ENCODE measurements around the gene FGF13. TPM values are rescaled to one million over a fixed set of nuclear protein-coding genes. Genes with fewer than 3 reads are reported as not detected.

FGF13 gene
- polyA plus RNA-seq, 1 donor (not counting 4 experiments of a cell fraction or from before 2014, with no cell fraction given), result not detected

GRCh38 chrX:138723301-138723700 lies 11.8 kb upstream of the FGF13 start:
- Histone ChIP-seq H3K79me2 (ENCODE audit: control insufficient read depth, insufficient read depth, low read length) (no peaks in the 10 kb centered on the region), H4K20me1 (ENCODE audit: control insufficient read depth, extremely low read depth, insufficient read depth, low read length) (no peaks in the 10 kb centered on the region), H3K4me1 (ENCODE audit: control insufficient read depth, extremely low read depth, insufficient read depth, low read length) (no peaks in the 10 kb centered on the region), H3K9me1 (ENCODE audit: control insufficient read depth, extremely low read depth, insufficient read depth, low read length) (no peaks in the 10 kb centered on the region), H3K9me3 (ENCODE audit: control insufficient read depth, low read depth, low read length) (no peaks in the 10 kb centered on the region), H3K27ac (ENCODE audit: control insufficient read depth, insufficient read depth, low read length) (no peak overlapping the region), H3K4me3 (ENCODE audit: control insufficient read depth in 2 of 3, extremely low read depth in 1 of 3, insufficient read depth in 2 of 3, low read depth in 1 of 3, low read length in 3 of 3) (no peak overlapping the region), H3K27me3 (ENCODE audit: control insufficient read depth, extremely low read depth, insufficient read depth, low read length) (no peaks in the 10 kb centered on the region), H2AFZ (ENCODE audit: control insufficient read depth, low read length) (no peak overlapping the region), H3K4me2 (ENCODE audit: control insufficient read depth, extremely low read depth, insufficient read depth, low read depth, low read length) (no peak overlapping the region), H3K36me3 (ENCODE audit: control insufficient read depth in 2 of 2, extremely low read depth in 1 of 2, insufficient read depth in 2 of 2, low read length in 2 of 2) (no peaks in the 10 kb centered on the region), H3K9ac (ENCODE audit: control insufficient read depth, extremely low read depth, insufficient read depth, low read length) (no peak overlapping the region)
- FAIRE-seq (no peak), DNase-seq (ENCODE audit: low read depth, low spot score) (no peak)
- dilution Hi-C loops (cut with MboI; ENCODE audit: extremely low pct_ligation_motif_present, low sequenced_read_pairs), result no loop called here
- TF ChIP-seq CTCF (optimal IDR thresholded peaks at IDR 0.05 in 1 of 3, IDR thresholded peaks at IDR 0.05 in 1 of 3, conservative IDR thresholded peaks at IDR 0.05 in 1 of 3; ENCODE audit: extremely low read depth in 1 of 3, insufficient read depth in 2 of 3, low read length in 3 of 3), result no peak
- no peak for TF ChIP-seq EZH2 (IDR thresholded peaks at IDR 0.05; ENCODE audit: low read length)

GRCh38 chrX:138719396-138719795 lies 7.9 kb upstream of the FGF13 start:
- Histone ChIP-seq H2AFZ (ENCODE audit: control insufficient read depth, low read length) (no peak overlapping the region), H3K4me3 (ENCODE audit: control insufficient read depth in 2 of 3, extremely low read depth in 1 of 3, insufficient read depth in 2 of 3, low read depth in 1 of 3, low read length in 3 of 3) (no peak overlapping the region), H3K9me3 (ENCODE audit: control insufficient read depth, low read depth, low read length) (no peaks in the 10 kb centered on the region), H4K20me1 (ENCODE audit: control insufficient read depth, extremely low read depth, insufficient read depth, low read length) (no peaks in the 10 kb centered on the region), H3K4me2 (ENCODE audit: control insufficient read depth, extremely low read depth, insufficient read depth, low read depth, low read length) (no peak overlapping the region), H3K4me1 (ENCODE audit: control insufficient read depth, extremely low read depth, insufficient read depth, low read length) (no peaks in the 10 kb centered on the region), H3K9me1 (ENCODE audit: control insufficient read depth, extremely low read depth, insufficient read depth, low read length) (no peaks in the 10 kb centered on the region), H3K79me2 (ENCODE audit: control insufficient read depth, insufficient read depth, low read length) (no peaks in the 10 kb centered on the region), H3K27ac (ENCODE audit: control insufficient read depth, insufficient read depth, low read length) (no peak overlapping the region), H3K36me3 (ENCODE audit: control insufficient read depth in 2 of 2, extremely low read depth in 1 of 2, insufficient read depth in 2 of 2, low read length in 2 of 2) (no peaks in the 10 kb centered on the region), H3K27me3 (ENCODE audit: control insufficient read depth, extremely low read depth, insufficient read depth, low read length) (no peaks in the 10 kb centered on the region), H3K9ac (ENCODE audit: control insufficient read depth, extremely low read depth, insufficient read depth, low read length) (no peak overlapping the region)
- FAIRE-seq (no peak), DNase-seq (ENCODE audit: low read depth, low spot score) (no peak)
- dilution Hi-C loops (cut with MboI; ENCODE audit: extremely low pct_ligation_motif_present, low sequenced_read_pairs), result no loop called here
- TF ChIP-seq EZH2 (IDR thresholded peaks at IDR 0.05; ENCODE audit: low read length) (no peak), CTCF (optimal IDR thresholded peaks at IDR 0.05 in 1 of 3, IDR thresholded peaks at IDR 0.05 in 1 of 3, conservative IDR thresholded peaks at IDR 0.05 in 1 of 3; ENCODE audit: extremely low read depth in 1 of 3, insufficient read depth in 2 of 3, low read length in 3 of 3) (no peak)

Measured in keratinocyte (primary cell).